ENCODE results near the gene CLCN1.

The CLCN1 gene

DNA sequence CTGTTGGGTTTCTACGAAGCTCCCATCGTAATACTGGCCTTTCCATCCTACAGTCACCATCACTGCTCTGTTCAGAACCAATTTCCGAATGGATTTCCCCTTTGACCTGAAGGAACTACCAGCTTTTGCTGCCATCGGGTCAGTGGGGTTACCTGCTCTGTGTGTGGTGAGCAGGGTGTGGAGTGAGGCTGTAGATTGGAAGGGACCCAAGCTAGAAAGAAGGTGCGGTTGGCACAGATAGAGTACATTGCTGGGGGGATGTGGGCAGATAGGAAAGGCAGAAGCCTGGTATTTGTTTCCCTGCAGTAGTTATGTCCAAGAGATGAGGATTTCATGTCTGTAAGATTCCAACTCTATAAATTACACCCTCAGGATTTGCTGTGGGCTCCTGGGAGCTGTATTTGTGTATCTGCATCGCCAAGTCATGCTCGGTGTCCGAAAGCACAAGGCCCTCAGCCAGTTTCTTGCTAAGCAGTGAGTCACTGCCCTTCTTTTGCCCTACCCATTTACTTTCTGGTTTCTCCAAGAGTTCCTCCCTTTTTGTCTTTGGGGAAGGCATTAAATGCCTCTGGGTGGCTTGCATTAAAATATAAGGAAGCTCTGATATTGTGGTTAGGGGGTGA lies 15.4 kb downstream of the CLCN1 start:
- TF ChIP-seq, protein P1, sequence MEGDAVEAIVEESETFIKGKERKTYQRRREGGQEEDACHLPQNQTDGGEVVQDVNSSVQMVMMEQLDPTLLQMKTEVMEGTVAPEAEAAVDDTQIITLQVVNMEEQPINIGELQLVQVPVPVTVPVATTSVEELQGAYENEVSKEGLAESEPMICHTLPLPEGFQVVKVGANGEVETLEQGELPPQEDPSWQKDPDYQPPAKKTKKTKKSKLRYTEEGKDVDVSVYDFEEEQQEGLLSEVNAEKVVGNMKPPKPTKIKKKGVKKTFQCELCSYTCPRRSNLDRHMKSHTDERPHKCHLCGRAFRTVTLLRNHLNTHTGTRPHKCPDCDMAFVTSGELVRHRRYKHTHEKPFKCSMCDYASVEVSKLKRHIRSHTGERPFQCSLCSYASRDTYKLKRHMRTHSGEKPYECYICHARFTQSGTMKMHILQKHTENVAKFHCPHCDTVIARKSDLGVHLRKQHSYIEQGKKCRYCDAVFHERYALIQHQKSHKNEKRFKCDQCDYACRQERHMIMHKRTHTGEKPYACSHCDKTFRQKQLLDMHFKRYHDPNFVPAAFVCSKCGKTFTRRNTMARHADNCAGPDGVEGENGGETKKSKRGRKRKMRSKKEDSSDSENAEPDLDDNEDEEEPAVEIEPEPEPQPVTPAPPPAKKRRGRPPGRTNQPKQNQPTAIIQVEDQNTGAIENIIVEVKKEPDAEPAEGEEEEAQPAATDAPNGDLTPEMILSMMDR (IDR thresholded peaks at IDR 0.05; ENCODE audit: insufficient read depth, missing control alignments), result no peak
- DNase-seq (ENCODE audit: insufficient read length, low spot score) (no peak), FAIRE-seq (no peak)

DNA sequence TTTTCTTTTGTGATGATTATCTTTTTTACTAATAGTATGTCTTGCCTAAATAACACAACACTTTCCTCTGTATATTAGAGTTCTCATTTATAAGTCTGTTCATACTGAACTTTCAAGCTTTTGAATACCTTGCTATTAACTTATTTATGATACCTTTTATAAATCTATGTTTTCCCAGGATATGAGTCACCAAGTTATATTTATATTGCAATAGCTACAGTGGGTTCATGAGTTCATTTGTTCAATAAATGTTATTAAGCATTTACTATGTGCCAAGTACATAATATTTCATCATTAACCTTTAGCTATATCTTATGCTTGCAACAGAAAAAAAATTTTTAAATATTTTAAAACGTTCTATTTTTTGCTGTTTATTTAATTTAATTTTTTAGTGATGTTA lies 18.3 kb downstream of the CLCN1 start:
- FAIRE-seq (no peak), DNase-seq (ENCODE audit: insufficient read length, low spot score) (no peak)
- TF ChIP-seq, protein P1 (IDR thresholded peaks at IDR 0.05; ENCODE audit: insufficient read depth, missing control alignments), result no peak

DNA sequence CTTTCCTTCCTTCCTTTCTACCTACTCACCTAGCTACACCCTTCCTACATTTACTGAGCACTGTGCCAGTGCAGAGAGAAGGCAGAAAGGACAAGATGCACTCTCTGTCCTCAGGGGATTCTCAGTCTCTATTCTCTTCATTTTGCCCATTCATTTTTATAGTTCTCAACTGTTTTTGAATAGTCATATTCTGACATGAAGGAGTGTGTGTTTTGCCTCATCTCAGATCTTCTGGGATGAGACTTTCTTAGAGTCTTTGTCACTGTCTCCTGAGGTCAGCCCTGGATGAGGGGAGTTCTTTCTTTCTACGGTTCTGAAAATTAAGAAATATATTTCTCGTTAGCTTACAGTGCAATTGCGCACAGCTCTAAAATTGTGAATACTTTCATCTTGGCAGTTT lies 21.3 kb downstream of the CLCN1 start:
- no peak for DNase-seq (ENCODE audit: insufficient read length, low spot score)
- TF ChIP-seq, protein P1 (IDR thresholded peaks at IDR 0.05; ENCODE audit: insufficient read depth, missing control alignments), result no peak
- FAIRE-seq, result no peak

DNA sequence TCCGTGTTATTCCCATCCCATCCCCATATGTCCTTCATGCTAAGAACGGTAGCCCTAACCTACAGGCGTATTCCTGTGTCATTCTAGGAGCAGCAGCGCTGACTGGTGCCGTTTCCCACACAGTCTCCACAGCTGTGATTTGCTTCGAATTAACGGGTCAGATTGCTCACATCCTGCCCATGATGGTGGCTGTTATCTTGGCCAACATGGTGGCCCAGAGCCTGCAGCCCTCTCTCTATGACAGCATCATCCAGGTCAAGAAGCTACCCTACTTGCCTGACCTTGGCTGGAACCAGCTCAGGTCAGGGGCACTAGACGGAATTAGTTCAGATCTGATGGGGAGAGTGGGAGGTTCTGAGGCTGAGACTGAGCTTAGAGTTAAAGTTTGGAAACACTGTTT lies 25.9 kb downstream of the CLCN1 start:
- FAIRE-seq (no peak), DNase-seq (ENCODE audit: insufficient read length, low spot score) (no peak)
- TF ChIP-seq, protein P1 (IDR thresholded peaks at IDR 0.05; ENCODE audit: insufficient read depth, missing control alignments), result no peak

DNA sequence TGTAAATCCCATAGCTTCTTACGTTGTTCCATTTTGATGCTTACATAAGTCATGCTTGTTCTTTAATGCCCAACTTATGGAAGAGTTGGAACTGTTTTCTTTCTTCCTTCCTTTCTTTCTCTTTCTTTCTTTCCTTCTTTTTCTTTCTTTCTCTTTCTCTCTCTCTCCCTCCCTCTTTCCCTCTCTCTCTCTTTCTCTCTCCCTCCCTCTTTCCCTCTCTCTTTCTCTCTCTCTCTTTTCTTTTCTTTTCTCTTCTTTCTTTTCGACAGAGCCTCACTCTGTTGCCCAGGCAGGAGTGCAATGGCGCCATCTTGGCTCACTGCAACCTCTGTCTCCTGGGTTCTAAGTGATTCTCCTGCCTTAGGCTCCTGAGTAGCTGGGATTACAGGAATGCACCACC lies 27.7 kb downstream of the CLCN1 start:
- DNase-seq (ENCODE audit: insufficient read length, low spot score) (no peak), FAIRE-seq (no peak)
- TF ChIP-seq, protein P1 (IDR thresholded peaks at IDR 0.05; ENCODE audit: insufficient read depth, missing control alignments), result no peak

DNA sequence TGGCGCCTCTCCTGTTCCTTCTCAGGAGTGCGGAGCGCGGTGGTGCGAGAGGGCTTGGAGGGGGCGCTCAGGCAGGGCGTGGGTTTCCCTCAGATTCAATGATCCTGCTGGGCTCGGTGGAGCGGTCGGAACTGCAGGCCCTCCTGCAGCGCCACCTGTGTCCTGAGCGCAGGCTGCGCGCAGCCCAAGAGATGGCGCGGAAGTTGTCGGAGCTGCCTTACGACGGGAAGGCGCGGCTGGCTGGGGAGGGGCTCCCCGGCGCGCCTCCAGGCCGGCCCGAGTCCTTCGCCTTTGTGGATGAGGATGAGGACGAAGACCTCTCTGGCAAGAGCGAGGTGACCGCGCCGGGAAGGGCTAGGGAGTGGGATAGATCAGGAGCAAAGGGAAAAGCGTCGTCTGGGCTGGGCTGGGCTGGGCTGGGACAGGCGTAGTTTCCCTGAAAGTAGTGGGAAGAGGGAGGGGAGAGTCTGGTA lies 29.6 kb downstream of the CLCN1 start:
- DNase-seq (ENCODE audit: insufficient read length, low spot score), result no peak
- TF ChIP-seq, protein P1 (IDR thresholded peaks at IDR 0.05; ENCODE audit: insufficient read depth, missing control alignments), result peak; percentile 35
- FAIRE-seq, result no peak

DNA sequence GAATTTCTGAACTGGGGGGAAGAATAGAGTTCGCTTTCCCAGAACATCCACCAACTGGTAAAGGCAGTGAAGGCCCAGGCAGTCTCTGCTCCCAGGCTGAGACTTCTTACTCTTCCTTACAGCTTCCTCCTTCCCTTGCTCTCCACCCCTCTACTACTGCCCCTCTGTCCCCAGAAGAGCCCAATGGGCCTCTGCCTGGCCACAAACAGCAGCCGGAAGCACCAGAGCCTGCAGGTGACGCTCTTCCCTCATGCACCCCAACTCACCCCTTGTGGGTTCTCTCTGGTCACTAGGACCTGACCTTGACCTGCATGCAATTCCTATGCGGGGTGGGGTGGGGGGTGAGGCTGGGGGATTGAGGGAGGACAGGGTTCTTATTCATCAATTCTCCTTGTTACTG lies 30.1 kb downstream of the CLCN1 start:
- DNase-seq (ENCODE audit: insufficient read length, low spot score), result no peak
- FAIRE-seq, result no peak
- TF ChIP-seq, protein P1 (IDR thresholded peaks at IDR 0.05; ENCODE audit: insufficient read depth, missing control alignments), result no peak
